Stimulated activated CD4-positive, alpha-beta T cell treated with anti-CD3 and anti-CD28 coated beads, Interleukin-4, amount 100 ng/mL, for 24 hours (primary cell): ENCODE measurements around the gene TMX1.

Experiments used
- DNase-seq: peaks from one replicate; pipeline ENCODE4 v3.0.0-alpha.2; 2020

Gene TMX1

DNA sequence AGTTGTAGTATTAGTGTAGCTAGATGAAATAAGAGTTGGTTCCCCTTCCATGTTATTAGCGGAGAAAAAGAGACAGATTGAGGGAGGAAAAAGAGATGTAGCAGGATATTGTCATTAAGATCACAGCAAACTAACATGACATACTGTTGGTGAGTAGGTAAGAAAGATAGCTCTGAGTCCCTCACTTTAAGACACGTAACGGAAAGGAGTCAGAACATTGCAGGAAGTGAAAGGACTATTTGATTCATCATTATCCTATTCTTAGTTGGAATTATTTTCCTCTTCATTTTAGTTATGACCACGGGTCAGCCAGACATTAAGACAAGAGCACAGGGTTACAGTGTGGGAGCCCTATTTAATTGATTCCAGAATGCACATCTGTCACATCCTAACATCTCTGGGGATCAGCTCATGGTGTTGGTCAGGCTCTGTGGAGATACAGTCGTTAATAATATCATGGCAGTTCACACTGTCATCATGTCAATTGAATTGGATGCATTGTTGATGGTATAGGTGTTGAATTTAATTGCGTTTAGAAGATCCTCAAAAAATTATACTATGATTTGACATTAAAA is 55.0 kb downstream of the TMX1 start:
- DNase-seq, result no peak

DNA sequence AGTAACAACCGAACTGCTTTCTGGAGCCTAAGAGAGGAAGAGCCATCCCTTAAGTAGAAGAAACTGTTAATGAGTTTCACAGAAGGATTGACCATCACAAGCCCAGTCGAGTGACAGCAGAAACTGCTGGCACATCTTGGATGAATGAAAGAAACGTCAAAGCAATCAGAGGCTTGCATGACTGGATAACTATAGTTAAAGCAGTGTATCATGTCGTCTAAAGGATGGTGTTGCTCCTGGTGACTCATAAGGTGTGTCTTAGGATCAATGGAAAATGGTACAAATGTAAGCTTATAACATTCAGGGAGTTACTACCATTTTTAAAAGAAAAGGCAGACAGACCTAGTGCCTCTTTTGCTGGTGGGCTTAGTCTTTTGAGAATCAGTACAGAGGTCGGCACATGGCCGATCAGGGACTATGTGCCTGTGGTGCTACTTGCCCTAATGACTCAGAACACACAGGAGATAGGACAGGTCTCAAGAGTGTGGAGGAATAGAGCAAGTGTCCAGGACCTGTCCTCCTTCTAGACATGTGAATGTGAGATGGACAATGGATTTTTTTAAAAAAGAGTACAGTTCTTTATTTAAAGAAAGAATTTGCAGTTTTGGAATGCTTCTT is 55.7 kb downstream of the TMX1 start:
- no peak for DNase-seq

DNA sequence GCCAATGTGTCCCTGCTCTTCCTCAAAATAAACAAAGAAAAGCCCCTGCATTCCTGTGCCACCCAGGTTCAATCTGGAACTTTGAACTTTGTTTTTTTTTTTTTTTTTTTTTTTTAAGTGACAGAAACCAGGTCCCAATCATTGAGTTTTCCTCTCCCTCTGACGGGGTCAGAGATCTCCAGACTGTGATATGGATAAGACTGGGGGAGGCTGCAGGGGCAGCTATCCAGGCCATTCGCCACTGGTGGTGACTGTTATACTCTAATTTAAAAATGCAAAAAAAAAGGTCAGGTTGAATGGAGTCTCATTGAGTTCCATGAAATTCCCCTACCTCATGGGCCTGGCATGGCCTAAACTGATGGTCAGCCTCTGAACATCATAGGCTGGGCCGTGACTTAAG is 57.0 kb downstream of the TMX1 start:
- no peak for DNase-seq

DNA sequence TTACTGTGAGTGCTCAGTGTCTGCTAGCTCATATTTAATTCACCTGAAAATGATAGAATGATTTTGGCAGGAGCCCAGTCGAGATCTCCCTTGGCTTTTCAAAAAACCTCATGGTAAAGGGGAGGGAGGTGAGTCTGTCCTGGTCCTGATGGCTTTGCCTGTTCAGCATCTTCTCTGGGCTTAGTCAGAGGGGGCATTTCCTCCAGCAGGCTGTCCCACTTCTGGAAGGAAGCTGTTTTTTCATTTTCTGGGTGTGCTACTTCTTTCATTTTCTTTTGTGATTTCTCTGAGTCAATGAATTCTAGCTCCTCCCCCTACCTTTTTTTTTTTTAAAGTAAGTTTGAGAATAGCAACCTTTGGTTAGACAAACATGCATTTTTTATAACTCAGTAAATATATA is 58.8 kb downstream of the TMX1 start:
- peak; percentile 9 for DNase-seq

DNA sequence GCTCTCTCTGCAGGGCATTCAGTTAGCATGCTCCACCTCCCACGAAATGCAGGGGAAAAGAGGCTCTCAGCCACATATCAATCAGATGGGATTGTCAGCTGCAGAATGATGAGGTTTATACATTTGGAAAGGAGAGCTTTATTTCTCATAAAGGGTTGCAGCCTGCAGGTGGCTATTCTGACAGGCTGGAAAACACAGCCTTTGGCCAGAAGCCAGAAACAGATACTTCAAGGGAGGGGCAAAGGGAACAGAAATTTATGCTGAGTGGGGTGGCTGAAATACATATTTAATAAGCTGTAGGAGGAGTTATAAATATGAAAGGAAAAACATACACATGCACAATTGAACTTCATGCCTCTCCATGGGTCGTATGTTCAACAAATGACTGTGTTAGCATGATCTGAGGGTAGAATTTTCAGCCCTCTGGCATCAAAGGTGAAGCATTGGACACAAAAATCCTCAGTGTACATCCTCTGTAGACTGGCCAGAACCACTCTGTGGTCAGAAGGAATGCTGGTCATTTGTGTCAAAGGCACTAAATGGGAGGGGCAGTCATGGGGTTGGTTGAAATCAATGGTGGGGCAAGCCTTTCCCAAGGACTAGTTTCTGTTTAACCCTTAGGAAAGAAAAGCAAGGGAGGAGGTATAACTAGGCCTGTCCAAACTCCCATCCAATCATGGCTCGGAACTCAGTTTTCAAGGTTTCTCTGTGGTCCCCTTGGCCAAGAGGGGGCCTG is 62.4 kb downstream of the TMX1 start:
- no peak for DNase-seq

DNA sequence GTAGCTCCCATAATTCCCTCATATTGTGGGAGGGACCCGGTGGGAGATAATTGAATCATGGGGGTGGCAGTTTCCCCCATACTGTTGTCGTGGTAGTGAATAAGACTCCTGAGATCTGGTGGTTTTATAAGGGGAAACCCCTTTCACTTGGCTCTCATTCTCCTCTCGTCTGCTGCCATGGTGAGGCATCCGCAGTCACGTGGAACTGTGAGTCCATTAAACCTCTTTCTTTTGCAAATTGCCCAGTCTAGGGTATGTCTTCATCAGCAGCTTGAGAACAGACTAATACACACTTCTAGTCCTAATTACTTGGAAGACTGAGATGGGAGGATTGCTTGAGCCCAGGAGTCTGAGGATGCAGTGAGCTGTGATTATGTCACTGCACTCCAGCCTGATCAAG is 64.4 kb downstream of the TMX1 start:
- DNase-seq, result peak; percentile 26

DNA sequence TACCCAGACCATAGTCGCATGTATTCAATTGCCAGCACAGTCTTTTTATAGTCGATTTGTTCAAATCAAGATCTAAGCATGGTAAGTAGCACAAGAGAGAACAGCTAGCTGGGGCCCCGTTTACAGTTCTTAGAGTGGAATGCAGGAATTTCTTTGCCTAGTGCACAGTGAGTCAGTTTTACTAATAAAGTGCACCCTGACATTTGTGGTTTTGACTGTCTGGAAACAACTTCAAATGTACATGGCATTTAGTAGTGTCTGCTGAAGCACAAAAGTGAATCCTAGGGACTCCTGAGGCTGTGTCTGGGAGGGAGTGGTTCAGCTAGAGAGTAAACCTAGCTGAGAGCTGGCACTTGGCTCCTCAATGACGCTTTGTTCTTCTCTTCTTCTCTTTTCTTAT is 64.9 kb downstream of the TMX1 start:
- no peak for DNase-seq

DNA sequence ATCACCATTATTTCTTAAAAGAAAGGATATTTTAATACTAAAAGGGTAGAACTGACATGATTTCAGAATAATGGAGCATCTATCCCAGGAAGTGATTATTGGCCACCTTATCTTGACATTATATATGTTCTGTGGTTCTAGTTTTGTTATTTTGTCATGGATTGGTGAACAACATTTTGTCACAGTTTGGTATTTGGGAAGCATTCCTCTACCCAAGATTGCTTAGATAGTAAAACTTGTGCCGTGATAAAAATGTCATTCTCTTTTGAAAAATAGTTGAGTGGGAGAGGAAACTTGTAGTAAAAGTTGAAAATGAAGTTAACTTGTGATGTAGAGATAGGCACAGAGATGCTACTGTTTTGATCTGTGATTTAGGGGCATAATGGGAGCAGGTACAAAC is 65.7 kb downstream of the TMX1 start:
- no peak for DNase-seq
